ENCODE data around the gene CAPN9.

Gene CAPN9

DNA sequence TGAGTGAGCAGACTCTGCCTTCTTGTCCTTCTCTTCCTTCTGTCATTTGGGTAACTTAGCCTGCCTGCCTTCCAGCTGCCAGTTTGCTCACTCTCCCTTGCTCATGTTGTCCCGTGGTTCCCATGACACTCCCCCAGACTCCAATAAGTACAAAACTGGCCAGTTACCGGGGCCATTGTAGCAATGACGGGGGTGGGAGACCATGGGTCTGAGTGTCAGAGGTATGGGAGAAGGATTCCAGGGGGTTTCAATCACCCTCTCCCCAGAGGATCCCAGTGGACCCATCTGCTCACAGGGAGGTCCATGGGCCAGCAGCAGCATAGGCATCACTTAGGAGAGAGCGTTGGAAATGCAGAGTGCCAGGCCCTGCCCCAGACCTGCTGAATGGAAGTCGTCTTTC is 51.3 kb downstream of the CAPN9 start:
- Histone ChIP-seq H3K4me3 (ENCODE audit: low read depth, low read length) (no peak overlapping the region), H3K9ac (ENCODE audit: low read depth, low read length) (no peak overlapping the region), H3K9me3 (ENCODE audit: control insufficient read depth, insufficient read depth, low read length) (no peaks in the 10 kb centered on the region)

DNA sequence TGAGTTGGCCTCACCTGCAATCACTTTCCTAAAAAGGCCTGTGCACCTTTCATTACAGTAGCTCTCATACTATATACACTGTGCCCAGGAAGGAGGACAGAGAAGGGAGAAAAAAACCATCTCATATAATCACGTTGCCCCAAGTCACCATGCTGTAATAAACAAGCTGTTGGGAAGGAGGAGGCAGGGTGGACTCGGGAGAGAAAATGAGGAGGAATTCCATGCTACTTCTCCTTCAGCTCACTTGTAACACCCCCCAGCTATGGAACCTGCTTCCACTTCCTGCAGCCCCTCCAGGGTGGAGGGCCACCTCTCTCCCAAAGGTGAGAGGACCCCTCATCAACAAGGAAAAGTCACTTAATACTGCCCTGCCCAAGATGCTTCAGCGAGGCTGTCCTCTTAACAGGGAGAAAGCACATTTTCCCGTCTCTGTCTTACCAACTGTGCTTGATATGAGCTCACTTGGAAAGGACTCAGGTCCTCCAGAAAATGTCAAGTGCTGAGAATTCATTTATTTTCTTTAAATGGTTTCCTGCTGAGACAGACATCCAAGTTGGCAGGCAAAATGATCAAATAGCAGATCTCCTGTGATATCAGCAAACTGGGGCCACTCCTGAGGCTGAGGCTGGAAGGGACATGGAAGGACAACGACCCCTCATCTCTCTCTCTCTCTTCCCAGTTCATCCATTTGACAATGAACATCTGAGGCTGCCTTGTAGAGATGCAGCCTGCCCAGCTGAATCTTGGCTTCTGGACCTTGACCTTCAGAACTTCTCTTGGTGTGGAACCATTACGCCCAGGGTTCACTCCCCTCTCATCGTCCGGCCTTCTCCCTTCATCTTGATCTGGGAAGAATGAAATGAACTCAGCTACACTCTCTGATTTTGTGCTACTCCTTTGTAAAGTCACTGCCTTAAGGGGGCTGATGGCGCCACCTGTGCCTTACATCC is 54.0 kb downstream of the CAPN9 start:
- Histone ChIP-seq H3K9me3 (ENCODE audit: control insufficient read depth, insufficient read depth, low read length) (no peaks in the 10 kb centered on the region), H3K4me1 (ENCODE audit: control insufficient read depth, insufficient read depth, low read length) (no peaks in the 10 kb centered on the region), H3K4me3 (ENCODE audit: low read depth, low read length) (no peak overlapping the region)

More for the DNA sequence above, 51.3 kb downstream of the CAPN9 start:
- H3K27me3 ChIP-seq (ENCODE audit: control insufficient read depth, insufficient read depth, low read length) = peaks cover 2% of the 10 kb centered on the region
- no peaks in the 10 kb centered on the region for H3K36me3 ChIP-seq (ENCODE audit: control insufficient read depth, insufficient read depth, low read length)
- no peaks in the 10 kb centered on the region for H3K4me1 ChIP-seq (ENCODE audit: control insufficient read depth, insufficient read depth, low read length)

GRCh38 chr1:230804396-230804795 is 57.2 kb downstream of the CAPN9 start:
- no peaks in the 10 kb centered on the region for H3K27me3 ChIP-seq (ENCODE audit: control insufficient read depth, insufficient read depth, low read length)
- no peaks in the 10 kb centered on the region for H3K9me3 ChIP-seq (ENCODE audit: control insufficient read depth, insufficient read depth, low read length)
- no peaks in the 10 kb centered on the region for H3K4me1 ChIP-seq (ENCODE audit: control insufficient read depth, insufficient read depth, low read length)
- no peaks in the 10 kb centered on the region for H3K36me3 ChIP-seq (ENCODE audit: control insufficient read depth, insufficient read depth, low read length)
- H3K4me3 ChIP-seq (ENCODE audit: low read depth, low read length) = no peak overlapping the region
- no peak overlapping the region for H3K9ac ChIP-seq (ENCODE audit: low read depth, low read length)

More for the DNA sequence above, 54.0 kb downstream of the CAPN9 start:
- Histone ChIP-seq H3K36me3 (ENCODE audit: control insufficient read depth, insufficient read depth, low read length) (no peaks in the 10 kb centered on the region), H3K27me3 (ENCODE audit: control insufficient read depth, insufficient read depth, low read length) (peaks cover 2% of the 10 kb centered on the region), H3K9ac (ENCODE audit: low read depth, low read length) (no peak overlapping the region)

- Histone ChIP-seq H3K4me3 (ENCODE audit: low read depth, low read length) (no peak overlapping the region), H3K36me3 (ENCODE audit: control insufficient read depth, insufficient read depth, low read length) (no peaks in the 10 kb centered on the region), H3K9me3 (ENCODE audit: control insufficient read depth, insufficient read depth, low read length) (no peaks in the 10 kb centered on the region), H3K27me3 (ENCODE audit: control insufficient read depth, insufficient read depth, low read length) (no peaks in the 10 kb centered on the region), H3K4me1 (ENCODE audit: control insufficient read depth, insufficient read depth, low read length) (no peaks in the 10 kb centered on the region), H3K9ac (ENCODE audit: low read depth, low read length) (no peak overlapping the region)
Observed at GRCh38 chr1:230806552-230806951, 59.4 kb downstream of the CAPN9 start.

DNA sequence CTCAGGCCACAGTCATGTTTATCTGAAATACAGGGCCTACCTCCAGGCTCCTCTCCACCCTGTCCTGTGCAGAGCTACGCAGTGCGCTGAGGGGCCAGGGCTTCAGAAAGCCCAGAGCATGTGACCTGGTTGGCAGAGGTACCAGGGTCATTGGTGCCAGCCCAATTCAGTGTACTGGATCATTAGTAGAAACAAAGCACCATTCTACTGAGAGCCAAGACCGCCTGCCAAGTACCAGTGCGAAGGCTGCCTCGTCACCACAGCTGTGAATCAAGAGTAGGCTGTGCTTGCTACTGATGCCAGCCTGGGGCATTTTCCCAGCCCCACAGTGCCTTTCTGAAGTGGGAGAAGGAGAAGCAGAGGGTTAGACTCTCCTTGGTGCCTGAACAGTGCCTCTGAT is 59.8 kb downstream of the CAPN9 start:
- H3K4me3 ChIP-seq (ENCODE audit: low read depth, low read length) = no peak overlapping the region
- H3K36me3 ChIP-seq (ENCODE audit: control insufficient read depth, insufficient read depth, low read length) = no peaks in the 10 kb centered on the region

GRCh38 chr1:230807561-230808280 is 60.5 kb downstream of the CAPN9 start:
- no peaks in the 10 kb centered on the region for H3K36me3 ChIP-seq (ENCODE audit: control insufficient read depth, insufficient read depth, low read length)
- H3K4me1 ChIP-seq (ENCODE audit: control insufficient read depth, insufficient read depth, low read length) = no peaks in the 10 kb centered on the region
- H3K4me3 ChIP-seq (ENCODE audit: low read depth, low read length) = no peak overlapping the region
- H3K9me3 ChIP-seq (ENCODE audit: control insufficient read depth, insufficient read depth, low read length) = no peaks in the 10 kb centered on the region
- H3K9ac ChIP-seq (ENCODE audit: low read depth, low read length) = no peak overlapping the region
- H3K27me3 ChIP-seq (ENCODE audit: control insufficient read depth, insufficient read depth, low read length) = no peaks in the 10 kb centered on the region

More for the DNA sequence above, 59.8 kb downstream of the CAPN9 start:
- no peaks in the 10 kb centered on the region for H3K9me3 ChIP-seq (ENCODE audit: control insufficient read depth, insufficient read depth, low read length)
- no peak overlapping the region for H3K9ac ChIP-seq (ENCODE audit: low read depth, low read length)
- H3K27me3 ChIP-seq (ENCODE audit: control insufficient read depth, insufficient read depth, low read length) = no peaks in the 10 kb centered on the region
- no peaks in the 10 kb centered on the region for H3K4me1 ChIP-seq (ENCODE audit: control insufficient read depth, insufficient read depth, low read length)

DNA sequence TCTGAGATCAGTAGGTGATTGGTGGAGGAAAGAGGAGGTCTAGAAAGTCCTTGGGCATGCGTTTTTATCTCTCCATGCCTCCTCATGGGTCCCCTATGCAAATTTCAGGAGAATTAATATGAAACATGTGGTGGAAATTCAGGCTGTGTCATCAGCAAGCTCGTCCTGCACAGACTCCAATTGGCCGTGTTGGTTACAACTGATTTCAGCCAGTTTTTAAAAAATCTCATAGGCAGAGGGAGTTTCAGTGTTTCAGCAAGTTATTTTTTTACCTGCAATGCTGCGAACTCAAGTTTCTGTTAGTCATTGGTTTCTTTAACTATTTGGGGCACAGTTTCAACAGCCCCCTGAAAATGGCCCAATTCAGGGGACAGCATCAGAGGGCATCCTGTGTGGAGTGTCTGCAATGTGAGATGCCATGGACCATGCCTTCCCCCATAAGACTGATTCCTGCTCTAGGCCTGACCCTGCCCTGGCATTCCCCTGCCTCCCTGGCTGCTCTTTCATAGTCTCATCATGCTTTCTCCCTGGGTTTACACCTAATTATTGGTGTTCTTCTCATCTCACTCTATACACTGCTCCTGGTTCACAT is 61.2 kb downstream of the CAPN9 start:
- no peaks in the 10 kb centered on the region for H3K27me3 ChIP-seq (ENCODE audit: control insufficient read depth, insufficient read depth, low read length)
- no peaks in the 10 kb centered on the region for H3K36me3 ChIP-seq (ENCODE audit: control insufficient read depth, insufficient read depth, low read length)
- no peaks in the 10 kb centered on the region for H3K9me3 ChIP-seq (ENCODE audit: control insufficient read depth, insufficient read depth, low read length)
- no peak overlapping the region for H3K4me3 ChIP-seq (ENCODE audit: low read depth, low read length)
- no peaks in the 10 kb centered on the region for H3K4me1 ChIP-seq (ENCODE audit: control insufficient read depth, insufficient read depth, low read length)
- H3K9ac ChIP-seq (ENCODE audit: low read depth, low read length) = no peak overlapping the region

- Histone ChIP-seq H3K4me3 (ENCODE audit: low read depth, low read length) (no peak overlapping the region), H3K9me3 (ENCODE audit: control insufficient read depth, insufficient read depth, low read length) (no peaks in the 10 kb centered on the region), H3K4me1 (ENCODE audit: control insufficient read depth, insufficient read depth, low read length) (no peaks in the 10 kb centered on the region), H3K27me3 (ENCODE audit: control insufficient read depth, insufficient read depth, low read length) (no peaks in the 10 kb centered on the region), H3K36me3 (ENCODE audit: control insufficient read depth, insufficient read depth, low read length) (no peaks in the 10 kb centered on the region), H3K9ac (ENCODE audit: low read depth, low read length) (no peak overlapping the region)
Observed at GRCh38 chr1:230809256-230809990, 62.2 kb downstream of the CAPN9 start.

GRCh38 chr1:230812568-230812967 is 65.4 kb downstream of the CAPN9 start:
- Histone ChIP-seq H3K9ac (ENCODE audit: low read depth, low read length) (no peak overlapping the region), H3K9me3 (ENCODE audit: control insufficient read depth, insufficient read depth, low read length) (no peaks in the 10 kb centered on the region), H3K36me3 (ENCODE audit: control insufficient read depth, insufficient read depth, low read length) (no peaks in the 10 kb centered on the region), H3K4me3 (ENCODE audit: low read depth, low read length) (no peak overlapping the region), H3K27me3 (ENCODE audit: control insufficient read depth, insufficient read depth, low read length) (no peaks in the 10 kb centered on the region), H3K4me1 (ENCODE audit: control insufficient read depth, insufficient read depth, low read length) (no peaks in the 10 kb centered on the region)

- Histone ChIP-seq H3K36me3 (ENCODE audit: control insufficient read depth, insufficient read depth, low read length) (no peaks in the 10 kb centered on the region), H3K4me1 (ENCODE audit: control insufficient read depth, insufficient read depth, low read length) (no peaks in the 10 kb centered on the region), H3K9me3 (ENCODE audit: control insufficient read depth, insufficient read depth, low read length) (no peaks in the 10 kb centered on the region), H3K4me3 (ENCODE audit: low read depth, low read length) (no peak overlapping the region), H3K9ac (ENCODE audit: low read depth, low read length) (no peak overlapping the region), H3K27me3 (ENCODE audit: control insufficient read depth, insufficient read depth, low read length) (no peaks in the 10 kb centered on the region)
Observed at GRCh38 chr1:230814949-230815692, 67.9 kb downstream of the CAPN9 start.

- Histone ChIP-seq H3K4me1 (ENCODE audit: control insufficient read depth, insufficient read depth, low read length) (no peaks in the 10 kb centered on the region), H3K27me3 (ENCODE audit: control insufficient read depth, insufficient read depth, low read length) (no peaks in the 10 kb centered on the region), H3K4me3 (ENCODE audit: low read depth, low read length) (no peak overlapping the region), H3K9me3 (ENCODE audit: control insufficient read depth, insufficient read depth, low read length) (no peaks in the 10 kb centered on the region), H3K9ac (ENCODE audit: low read depth, low read length) (no peak overlapping the region), H3K36me3 (ENCODE audit: control insufficient read depth, insufficient read depth, low read length) (no peaks in the 10 kb centered on the region)
Observed at GRCh38 chr1:230816018-230816417, 68.8 kb downstream of the CAPN9 start.

Measured in iPS-15b (cell line).